Stimulated activated CD4-positive, alpha-beta T cell treated with anti-CD3 and anti-CD28 coated beads, Interleukin-2, amount 100 ng/mL, for 24 hours (primary cell): ENCODE results near the gene PIGW.

Source experiments
- DNase-seq, 2 donors: peaks; one replicate each; pipeline ENCODE4 v3.0.0-alpha.2; 2020

PIGW gene, protein sequence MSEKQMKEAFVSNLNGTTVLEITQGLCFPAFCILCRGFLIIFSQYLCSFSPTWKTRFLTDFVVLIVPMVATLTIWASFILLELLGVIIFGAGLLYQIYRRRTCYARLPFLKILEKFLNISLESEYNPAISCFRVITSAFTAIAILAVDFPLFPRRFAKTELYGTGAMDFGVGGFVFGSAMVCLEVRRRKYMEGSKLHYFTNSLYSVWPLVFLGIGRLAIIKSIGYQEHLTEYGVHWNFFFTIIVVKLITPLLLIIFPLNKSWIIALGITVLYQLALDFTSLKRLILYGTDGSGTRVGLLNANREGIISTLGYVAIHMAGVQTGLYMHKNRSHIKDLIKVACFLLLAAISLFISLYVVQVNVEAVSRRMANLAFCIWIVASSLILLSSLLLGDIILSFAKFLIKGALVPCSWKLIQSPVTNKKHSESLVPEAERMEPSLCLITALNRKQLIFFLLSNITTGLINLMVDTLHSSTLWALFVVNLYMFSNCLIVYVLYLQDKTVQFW

DNA sequence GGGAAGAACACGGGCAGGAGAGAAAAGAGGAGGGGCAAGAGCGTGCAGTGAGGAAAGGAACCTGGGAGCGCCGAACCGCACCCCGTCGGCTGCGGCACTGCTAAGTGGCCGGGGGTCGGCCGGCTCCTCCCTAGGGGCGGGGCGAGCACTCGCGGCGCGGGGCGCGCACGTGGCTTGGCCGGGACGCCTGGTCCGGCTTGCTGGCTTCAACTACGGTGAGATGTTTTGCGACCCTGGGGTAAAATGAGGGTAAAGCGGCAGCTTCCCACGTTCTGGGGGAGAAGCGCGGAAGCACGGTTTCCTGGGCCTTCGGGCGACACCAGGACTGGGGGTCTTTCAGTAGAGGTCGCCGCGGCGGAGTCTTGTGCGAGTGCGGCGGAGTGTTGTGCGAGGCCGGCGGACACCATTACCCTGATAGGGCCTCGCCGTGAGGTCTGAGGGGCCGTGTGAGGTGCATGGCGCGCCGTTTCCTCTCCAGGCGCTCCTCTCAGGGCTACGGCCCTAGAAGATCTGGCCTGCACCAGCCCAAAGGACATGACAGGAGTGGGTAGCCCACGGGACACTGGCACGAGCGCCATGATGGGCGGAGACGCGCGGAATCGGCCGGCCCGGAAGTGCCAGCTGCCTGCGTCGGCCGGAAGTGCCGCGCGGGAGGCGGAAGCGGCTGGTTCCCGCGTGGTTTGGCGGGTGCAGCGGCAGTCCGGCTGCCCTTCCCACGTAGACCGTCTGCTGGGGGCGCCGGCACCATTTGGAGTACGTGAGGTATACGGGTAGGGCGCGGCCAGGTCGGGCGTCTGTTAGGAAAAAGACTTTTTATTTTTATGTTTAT is at the start of gene PIGW, which contains the start of gene MYO19:
Gene PIGW (plus strand): TSS at position 148 of the 829 bp plus-strand sequence. CDS start 2,115 bp downstream, outside the sequence.
Gene MYO19 (minus strand): TSS at position 29 of the 829 bp plus-strand sequence. CDS start 2,330 bp downstream, outside the sequence.
- DNase-seq: peak; percentile 88 to 91

DNA sequence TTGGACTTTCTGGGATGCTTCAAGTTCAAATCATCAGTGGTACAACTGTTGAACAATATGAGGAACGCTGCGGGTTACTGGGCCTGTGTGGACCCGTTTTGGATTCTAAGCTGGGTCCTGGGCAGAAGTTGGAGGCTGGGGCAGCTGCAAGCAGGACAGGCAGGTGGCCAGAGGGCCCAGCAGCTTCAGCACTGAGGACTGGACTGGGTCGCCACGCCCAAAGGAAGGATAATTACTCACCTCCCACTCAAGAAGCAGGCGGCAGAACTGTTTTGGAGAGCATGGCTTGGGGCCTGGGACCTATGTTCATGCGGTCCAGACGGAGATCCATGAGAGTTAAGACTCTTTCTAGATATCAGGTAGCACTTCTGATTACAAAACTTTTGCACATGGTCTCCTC is 49.8 kb upstream of the PIGW start:
- no peak for DNase-seq

DNA sequence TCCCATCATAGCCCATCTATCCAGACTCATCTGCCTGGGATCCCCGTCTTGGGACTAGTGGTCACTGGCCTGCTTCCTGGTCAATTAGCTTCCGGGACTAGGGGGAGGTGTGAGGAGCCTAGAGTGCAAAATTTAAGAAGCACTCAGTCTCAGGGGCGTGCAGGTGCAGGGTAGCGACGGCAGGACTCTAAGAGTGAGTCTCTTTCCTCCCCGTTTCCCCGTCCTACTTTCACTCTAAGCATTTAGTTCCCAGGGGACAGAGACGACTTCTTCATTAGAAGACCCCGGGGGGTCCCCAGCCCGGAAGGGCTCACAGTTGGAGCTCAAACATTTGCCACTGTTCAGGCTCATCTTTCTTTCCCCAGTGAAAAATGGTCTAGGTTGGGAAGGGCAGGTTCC is 49.0 kb upstream of the PIGW start:
- no peak for DNase-seq

DNA sequence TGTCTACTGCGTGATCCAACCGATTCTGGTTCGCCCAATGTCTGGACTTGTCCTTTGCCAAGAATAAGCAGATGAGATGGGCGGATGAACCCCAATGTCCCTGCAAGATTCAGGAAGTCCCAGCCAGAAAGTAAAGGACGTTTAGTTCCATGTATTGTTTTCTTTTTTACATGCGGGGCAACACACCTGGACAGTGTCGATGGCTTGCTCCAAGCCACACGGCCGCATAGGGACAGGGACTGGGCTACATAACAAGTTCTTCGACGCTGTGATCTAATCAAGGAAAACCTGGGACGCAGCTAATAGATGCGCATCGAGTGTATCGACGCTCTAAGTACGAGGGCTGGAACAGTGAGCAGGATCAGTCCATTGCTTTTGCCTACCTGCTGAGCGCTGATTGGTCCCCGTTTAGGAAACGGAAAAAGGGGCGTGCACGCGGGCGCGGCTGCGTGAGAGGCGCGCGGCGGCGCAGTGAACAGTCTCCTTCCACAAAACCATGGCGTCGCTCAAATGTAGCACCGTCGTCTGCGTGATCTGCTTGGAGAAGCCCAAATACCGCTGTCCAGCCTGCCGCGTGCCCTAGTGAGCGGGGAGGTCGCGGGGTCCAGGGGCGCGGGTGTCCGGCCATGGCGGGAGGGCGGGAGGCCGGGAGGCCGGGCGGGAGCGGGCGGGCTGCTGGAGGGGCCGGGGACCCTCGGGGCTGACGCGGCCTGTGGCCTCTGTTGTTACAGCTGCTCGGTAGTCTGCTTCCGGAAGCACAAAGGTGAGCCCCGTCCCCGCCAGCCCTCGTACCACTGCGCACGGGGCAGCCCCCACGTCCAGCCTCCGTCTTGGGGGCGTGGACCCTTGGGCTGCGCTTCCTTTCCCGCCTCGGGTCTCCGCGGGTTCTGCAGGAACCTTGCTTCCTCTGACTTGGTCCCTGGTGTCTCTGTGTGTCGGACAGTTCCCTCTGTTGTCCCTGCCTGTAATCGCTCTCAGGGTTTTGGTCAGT is 48.3 kb upstream of the PIGW start, which contains the start of gene ZNHIT3:
Gene ZNHIT3 (plus strand): TSS at position 478 of the 991 bp plus-strand sequence. CDS start 19 bp downstream, at position 497.
- DNase-seq: peak; percentile 91 to 93

DNA sequence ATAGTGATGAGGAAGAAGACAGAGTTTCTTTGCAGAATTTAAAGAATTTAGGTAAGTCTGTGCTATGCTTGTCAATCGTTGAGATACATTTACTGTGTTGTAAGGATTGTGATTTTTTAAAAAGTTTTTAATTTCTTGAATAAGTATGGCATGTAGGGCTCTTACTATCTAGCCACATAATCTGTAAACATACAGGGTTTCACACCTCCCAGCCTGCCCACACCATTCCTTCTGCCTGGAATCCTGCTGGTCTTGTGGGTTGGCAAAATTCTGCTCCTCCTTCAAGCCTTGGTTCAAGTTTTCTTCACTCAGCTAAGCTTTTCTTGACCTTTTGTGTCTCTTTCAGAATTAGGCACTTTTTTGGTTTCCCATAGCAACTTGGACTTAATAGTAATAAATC is 40.8 kb upstream of the PIGW start:
- no peak for DNase-seq

DNA sequence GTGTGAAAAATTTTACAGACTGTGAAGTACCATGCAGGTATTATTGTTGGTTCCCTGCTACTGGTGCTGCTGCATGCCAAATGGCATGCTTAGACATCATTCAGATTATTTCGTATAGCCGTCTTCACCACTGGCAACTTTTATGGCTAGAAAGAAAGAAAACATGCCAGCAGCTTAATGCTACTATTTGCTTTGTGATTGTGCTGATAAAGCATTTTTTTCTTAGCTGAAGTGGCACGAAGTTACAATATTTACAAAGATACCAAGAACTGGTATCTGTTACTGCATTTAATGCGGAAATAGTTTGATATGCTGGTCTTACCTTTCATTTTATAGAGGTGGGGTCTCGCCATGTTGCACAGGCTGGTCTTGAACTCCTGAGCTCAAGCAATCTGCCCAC is 40.1 kb upstream of the PIGW start:
- no peak for DNase-seq

DNA sequence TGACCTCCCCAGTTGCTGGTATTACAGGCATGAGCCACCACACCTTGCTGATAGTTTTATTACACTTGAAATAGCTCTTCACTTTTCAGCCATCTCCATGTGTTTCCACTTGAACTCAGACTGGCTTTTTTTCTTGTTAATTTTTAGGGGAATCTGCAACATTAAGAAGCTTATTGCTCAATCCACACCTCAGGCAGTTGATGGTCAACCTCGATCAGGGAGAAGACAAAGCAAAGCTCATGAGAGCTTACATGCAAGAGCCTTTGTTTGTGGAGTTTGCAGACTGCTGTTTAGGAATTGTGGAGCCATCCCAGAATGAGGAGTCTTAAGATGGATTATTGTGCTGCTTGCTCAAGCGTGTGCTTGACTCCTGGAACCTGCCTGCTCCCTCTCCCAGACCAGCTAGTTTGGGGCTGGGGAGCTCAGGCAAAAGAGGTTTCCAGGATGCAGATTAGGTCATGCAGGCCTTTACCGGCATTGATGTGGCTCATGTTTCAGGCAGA is 39.7 kb upstream of the PIGW start:
- DNase-seq: no peak

DNA sequence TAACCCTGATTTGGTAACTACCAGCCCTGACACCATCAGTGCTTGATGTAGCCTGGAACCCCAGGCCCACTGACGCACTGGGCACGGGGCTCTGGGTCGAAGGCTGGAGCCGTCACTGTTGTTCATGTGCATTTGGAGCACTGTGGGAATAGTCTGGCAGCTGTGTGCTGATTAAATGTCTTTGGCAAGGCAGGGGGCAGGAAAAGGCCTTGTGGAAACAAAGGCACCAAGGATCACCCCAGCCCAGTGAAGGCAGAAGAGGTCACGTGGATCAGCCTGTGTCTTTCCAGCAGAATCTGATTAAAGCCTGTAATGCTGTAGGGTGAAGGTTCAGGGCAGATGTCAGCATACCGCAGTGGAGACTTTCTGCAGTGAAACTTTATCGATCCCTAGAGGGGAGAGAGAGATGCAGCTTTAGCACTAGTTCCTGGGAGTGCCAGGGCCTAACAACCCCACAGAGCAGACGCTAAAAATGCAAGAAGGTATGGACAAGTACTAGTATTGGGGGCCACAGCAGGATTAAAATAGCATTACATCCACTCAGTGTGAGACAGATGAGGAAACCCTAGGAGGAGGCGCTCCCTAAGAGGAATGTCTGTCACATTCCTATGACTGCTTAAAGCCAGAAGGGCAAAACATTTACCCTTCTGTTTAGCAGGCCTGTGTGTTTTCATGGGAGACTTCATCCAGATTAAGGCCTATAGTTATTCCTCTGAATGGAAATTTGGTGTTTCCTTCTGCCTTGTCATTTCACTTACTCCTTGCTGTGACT is 38.6 kb upstream of the PIGW start:
- no peak for DNase-seq

DNA sequence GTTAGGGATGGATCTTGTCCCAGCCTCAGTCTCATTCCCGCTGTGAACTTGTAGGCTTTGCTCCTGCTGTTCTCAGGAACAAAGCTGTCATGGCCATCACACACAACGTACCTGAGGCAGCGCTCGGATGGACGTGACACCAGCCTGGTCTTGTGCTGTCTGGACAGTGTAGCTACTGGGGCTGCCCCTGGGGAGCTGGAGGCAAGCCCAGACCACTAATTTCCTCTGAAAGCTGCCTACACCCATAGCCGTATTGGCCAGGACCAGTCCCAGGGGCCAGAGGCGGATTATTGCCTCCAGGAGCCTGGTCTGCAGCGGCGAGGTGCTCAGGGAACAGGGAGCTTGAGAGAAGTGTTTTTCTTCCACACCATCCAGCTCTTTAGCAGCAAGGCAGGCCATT is 36.6 kb upstream of the PIGW start:
- no peak for DNase-seq

DNA sequence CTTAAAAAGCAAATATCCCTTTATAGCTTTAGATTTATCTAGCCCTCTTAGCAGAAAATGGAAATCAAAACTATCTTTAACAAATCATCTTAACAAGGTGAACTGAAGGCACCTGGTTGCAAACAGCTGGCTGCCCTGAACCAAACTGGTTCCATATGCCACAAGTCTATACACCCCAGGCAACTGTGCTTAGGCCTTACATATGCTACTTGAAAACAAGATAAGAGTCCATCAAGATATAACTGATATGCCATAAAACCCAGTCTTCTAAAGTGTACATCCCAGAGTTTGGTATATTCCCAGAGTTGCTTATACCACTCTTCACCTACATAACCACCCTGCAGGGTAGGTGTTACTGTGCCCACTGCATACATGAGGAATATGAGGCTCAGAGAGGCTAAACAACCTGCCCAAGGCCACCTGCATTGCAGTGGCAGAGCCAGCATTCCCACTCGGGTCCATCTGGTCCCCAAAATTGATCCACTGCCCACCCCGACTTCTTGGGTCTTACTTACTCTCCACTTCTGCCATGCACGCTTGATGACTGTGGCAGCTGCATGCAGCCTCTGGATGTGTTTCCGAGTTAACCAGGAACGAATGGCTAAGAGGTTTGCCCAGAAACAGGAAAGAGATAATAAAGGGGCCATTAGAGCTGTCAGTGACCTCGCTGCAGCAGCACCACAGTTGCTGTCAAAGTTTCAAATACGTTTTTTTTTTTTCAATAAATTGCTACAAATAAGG is 36.1 kb upstream of the PIGW start:
- no peak for DNase-seq

DNA sequence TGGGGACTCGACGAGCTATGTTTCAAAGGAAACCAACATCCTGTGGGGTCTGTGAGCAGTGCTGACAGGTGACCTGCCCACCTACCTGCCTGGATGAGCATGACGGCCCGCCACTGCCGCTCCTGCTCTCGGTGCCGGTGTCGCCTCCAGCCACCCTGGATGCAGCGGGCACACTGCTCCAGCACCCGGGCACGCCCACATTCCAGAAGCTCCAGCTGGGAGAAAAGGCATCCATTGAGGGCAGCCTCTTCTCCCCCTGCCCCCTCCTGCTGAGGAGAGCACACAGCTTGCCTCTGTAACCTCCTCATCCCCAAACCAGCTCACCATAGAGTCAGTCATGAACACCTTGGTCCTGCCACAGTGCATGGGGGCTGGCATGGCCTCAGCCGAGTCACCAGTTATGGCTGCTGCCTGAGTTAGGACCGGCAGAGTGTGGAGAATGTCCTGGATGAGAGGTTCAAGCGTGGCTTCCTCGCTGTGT is 34.0 kb upstream of the PIGW start:
- DNase-seq: no peak

DNA sequence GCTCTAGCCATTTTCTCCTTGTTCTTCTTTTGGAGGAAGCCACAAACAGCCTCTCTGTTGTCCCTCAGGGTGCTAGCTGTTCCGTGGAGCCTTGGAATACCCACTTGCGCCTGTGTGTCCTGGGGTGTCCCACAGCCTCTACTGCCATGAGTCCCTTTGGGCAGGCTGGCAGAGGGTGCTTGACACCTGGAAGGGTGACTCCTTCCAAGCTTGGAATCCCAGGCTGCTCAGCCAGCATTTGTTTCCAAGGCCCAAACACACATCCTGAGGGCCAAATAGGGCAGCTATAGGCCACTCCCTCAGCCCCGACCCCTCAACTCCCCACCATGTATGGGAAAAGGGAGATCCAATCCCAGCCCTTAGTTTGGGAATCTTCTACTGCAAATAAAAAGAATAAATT is 33.4 kb upstream of the PIGW start:
- no peak for DNase-seq

DNA sequence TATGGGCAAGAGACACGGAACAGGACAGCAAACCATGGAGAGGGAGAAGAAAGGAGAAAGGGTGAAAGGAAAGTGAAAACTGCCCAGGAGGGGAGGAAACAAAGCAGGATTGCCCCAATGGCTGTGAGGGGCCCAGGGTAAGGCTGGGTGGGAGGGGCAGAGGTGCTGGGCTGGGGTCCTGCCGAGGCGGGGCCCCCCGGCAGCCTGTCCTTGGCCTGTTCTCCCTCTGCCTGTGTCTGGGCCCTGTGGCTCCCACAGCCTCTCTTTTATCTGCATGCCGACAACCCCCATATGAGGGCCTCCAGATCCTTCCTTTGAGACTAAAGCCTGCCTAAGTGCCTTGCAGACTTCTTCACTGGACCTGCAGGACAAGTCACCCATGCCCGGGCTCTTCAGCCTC is 32.8 kb upstream of the PIGW start:
- DNase-seq: no peak

DNA sequence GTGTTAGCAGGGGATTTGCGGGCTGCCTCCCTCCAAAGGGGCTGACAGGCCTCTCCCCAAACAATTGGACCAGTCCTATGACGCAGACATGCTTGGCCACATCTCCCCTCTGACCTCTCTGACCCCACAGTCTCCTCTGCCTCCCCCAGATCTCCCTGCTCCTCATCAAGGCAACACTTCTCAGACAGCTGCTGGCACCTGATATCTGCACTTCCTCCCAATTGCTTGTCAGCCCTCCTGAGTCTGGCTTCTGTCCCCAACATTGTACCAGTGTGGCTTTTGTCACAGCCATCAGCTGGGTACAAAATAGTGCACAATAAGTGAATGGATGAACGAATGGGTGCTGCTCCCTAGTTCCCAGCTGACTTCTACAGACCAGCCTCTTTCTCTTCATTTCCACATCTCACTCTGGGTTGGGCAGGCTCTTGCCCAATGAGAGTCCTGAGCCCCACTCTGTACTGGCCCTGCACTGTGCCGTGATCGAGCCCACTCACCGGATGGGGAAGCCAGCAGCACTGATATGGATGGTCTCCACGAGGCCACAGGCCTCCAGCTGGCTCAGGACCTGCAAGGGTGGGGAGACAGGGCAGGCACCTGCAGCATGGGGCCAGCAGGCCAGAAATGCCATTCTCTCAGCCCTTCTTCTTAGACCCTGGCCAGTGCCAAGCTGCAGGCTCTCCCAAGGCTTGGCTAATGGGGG is 31.2 kb upstream of the PIGW start:
- DNase-seq: no peak

DNA sequence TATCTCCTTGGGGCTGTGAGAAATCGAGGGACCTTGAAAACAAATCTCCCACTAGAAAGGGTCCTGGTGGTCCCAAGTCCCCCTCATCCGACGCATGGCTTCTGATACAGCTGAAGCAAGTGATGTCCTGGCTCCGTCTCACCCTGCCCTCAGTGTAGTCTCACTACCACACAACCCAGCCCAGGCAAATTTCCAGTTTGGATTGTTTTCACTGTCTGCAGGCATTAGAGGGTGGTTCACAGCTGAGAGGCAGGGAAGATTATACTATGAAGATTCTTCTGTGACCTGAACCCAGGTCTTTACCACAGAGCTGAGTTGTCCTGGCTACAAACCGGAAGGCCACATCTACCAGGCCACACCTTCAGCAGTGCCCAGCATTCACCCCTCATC is 30.6 kb upstream of the PIGW start:
- DNase-seq: no peak

DNA sequence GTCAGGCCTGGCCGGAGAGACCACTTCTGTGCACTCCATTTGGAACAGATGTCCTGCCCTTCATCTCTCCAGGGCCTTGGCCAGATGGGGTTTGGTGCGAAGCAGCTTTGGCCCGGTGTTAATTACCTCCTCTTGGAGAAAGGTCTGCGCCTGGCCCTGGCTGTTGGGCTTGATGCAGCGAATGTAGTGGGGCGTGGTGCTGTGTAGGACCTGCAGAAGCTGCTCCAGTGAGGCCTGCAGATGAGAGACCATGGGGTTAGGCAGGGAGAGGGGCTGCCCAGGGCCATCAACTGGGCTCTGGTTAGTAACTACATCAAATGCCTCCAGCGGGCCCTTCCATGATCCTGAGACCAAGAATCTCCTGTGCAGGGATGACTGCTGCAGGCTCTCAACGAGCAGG is 29.6 kb upstream of the PIGW start:
- no peak for DNase-seq

DNA sequence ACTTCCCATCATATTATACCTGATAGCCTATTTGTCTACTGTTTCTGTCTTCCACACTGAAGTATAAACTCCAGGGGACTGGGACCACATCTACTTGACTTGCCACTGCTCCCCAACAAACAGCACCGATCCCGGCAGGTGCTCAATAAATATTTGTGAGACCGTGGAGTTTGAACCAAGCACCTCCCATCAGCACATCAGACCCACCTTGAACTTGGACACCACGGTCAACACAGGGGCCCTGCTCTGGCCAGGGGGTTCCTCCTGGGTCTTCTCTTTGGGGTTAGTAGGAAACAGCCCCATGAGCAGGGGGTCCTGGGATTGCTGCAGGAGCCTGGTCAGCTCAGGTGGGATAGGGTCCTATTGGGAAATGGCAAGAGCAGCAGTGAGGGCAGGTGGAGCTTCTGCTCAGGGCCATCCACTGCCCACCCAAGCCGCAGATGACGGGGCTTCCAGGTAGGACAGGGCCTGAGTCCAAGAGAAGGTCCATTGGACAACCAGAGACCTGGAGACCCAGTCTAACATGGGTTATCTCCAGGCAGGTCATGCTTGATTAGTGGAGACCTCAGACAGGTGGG is 28.4 kb upstream of the PIGW start:
- DNase-seq: no peak

DNA sequence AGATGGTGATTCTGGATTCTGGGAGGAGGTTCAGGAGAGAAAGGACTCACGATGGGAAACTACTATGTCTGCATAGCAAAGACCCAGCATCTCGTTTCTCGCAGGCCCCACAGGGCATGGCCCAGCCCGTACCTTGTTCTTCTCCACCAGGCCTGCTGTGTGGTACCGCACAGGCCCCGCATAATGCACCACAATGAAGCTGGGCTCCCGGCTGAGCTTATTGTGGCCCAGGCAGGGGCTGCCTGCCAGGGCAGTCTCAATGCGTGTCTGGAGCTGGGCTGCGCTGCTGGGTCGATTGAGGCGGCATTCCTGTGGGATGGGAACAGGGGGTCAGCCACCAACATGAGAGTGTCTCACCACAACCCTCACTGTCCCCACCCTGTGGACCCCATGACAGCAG is 28.0 kb upstream of the PIGW start:
- no peak for DNase-seq

DNA sequence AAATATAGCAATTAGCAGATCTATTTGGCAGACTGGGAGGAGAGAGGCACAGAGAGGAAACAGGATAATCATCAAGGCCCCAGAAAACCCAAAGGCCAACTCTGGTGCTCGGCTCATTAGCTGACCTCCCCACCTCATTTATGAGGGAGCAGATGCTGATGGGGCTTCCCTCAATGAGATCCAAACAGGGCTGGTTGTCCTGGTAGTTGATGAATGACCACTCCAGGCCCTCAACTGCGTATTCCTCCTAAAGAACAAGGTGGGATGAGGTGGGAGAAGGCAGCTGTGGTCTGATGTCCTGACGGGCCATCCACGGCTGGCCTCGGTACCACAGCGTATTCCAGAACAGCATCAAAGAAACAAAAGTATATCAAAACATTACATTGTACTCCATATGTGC is 27.5 kb upstream of the PIGW start:
- DNase-seq: no peak
